GM18861 (cell line): ENCODE data around the gene ITIH6.

Experiments used
- ATAC-seq: cut with Tn5 transposase; IDR thresholded peaks from one replicate; pipeline ENCODE4 v1.9.1; 2021; ENCODE audit not compliant: unreplicated experiment

ITIH6 gene

DNA sequence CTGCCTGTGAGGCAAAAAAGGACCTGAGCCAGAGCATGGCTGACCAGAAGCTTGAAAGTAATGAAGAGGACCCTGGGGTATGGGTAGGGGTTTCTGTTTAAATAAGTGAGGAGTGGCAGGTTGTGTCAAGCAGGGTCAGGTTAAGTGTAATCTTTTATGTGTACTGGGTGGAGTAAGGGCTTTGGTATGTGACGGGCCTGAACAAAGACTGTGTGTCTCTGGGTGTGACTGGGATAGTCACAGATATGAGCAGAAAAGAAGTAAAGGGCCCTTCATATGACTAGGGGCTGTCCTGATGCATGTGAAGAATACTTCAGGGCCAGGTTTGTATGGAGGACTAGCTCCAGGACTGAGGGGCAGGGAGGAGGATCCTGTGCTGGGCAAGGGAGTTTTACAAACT, 82.4 kb downstream of the ITIH6 start:
- ATAC-seq: no peak

DNA sequence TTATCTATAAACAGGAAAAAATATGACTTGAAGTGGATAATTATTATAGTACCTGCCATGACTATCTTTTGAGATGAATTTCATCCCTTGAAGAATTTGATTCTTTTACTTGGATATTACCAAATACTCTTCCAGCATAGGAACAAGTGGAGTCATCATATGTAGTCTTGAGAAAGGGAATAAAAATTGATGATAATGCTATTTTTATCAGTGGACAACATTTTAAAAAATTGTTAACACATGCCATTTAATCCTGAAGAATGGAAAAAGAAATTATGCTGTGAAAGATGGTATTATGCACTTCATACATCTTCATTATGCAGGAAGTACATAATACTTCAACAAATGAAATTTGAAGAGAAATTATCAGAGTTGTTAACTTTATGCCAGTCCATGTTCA, 83.6 kb downstream of the ITIH6 start:
- ATAC-seq: no peak

GRCh38 chrX:54711735-54712134, 86.3 kb downstream of the ITIH6 start:
- no peak for ATAC-seq

GRCh38 chrX:54710920-54711319, 87.1 kb downstream of the ITIH6 start:
- ATAC-seq: no peak

GRCh38 chrX:54708404-54708803, 89.7 kb downstream of the ITIH6 start:
- no peak for ATAC-seq
